ENCODE data around the gene MARK3. TPM values are rescaled to one million over a fixed set of nuclear protein-coding genes. Genes with fewer than 3 reads are reported as not detected.

MARK3 gene
- total RNA-seq, 1 experiment from 2014 or later = 72.5 TPM

GRCh38 chr14:103348154-103348553 is 37.1 kb upstream of the MARK3 start:
- ATAC-seq = no peak
- POLR2A ChIA-PET = no interaction called here

More at GRCh38 chr14:103348154-103348553, 37.1 kb upstream of the MARK3 start:
- H3K4me2 ChIP-seq (ENCODE audit: low read length) = no peak overlapping the region
- no peak for TF ChIP-seq EZH2 (IDR thresholded peaks at IDR 0.05)
- TF ChIP-seq SP1 (IDR thresholded peaks at IDR 0.05; ENCODE audit: low read depth) = no peak
- TF ChIP-seq JUND (IDR thresholded peaks at IDR 0.05) = no peak
- TF ChIP-seq FOSL1 (IDR thresholded peaks at IDR 0.05; ENCODE audit: low read depth) = no peak
- no peak for TF ChIP-seq CTCF (IDR thresholded peaks at IDR 0.05 in 2 of 3, conservative IDR thresholded peaks at IDR 0.05 in 1 of 3; ENCODE audit: borderline replicate concordance in 1 of 3, insufficient read depth in 1 of 3, low read depth in 2 of 3, low read length in 2 of 3)
- TF ChIP-seq, protein P1, sequence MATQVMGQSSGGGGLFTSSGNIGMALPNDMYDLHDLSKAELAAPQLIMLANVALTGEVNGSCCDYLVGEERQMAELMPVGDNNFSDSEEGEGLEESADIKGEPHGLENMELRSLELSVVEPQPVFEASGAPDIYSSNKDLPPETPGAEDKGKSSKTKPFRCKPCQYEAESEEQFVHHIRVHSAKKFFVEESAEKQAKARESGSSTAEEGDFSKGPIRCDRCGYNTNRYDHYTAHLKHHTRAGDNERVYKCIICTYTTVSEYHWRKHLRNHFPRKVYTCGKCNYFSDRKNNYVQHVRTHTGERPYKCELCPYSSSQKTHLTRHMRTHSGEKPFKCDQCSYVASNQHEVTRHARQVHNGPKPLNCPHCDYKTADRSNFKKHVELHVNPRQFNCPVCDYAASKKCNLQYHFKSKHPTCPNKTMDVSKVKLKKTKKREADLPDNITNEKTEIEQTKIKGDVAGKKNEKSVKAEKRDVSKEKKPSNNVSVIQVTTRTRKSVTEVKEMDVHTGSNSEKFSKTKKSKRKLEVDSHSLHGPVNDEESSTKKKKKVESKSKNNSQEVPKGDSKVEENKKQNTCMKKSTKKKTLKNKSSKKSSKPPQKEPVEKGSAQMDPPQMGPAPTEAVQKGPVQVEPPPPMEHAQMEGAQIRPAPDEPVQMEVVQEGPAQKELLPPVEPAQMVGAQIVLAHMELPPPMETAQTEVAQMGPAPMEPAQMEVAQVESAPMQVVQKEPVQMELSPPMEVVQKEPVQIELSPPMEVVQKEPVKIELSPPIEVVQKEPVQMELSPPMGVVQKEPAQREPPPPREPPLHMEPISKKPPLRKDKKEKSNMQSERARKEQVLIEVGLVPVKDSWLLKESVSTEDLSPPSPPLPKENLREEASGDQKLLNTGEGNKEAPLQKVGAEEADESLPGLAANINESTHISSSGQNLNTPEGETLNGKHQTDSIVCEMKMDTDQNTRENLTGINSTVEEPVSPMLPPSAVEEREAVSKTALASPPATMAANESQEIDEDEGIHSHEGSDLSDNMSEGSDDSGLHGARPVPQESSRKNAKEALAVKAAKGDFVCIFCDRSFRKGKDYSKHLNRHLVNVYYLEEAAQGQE (IDR thresholded peaks at IDR 0.05; ENCODE audit: low read depth) = no peak
- no peak for TF ChIP-seq RAD21 (IDR thresholded peaks at IDR 0.05; ENCODE audit: low read depth)
- TF ChIP-seq EZH2phosphoT487 (IDR thresholded peaks at IDR 0.05; ENCODE audit: borderline replicate concordance) = no peak
- TF ChIP-seq, protein P2, sequence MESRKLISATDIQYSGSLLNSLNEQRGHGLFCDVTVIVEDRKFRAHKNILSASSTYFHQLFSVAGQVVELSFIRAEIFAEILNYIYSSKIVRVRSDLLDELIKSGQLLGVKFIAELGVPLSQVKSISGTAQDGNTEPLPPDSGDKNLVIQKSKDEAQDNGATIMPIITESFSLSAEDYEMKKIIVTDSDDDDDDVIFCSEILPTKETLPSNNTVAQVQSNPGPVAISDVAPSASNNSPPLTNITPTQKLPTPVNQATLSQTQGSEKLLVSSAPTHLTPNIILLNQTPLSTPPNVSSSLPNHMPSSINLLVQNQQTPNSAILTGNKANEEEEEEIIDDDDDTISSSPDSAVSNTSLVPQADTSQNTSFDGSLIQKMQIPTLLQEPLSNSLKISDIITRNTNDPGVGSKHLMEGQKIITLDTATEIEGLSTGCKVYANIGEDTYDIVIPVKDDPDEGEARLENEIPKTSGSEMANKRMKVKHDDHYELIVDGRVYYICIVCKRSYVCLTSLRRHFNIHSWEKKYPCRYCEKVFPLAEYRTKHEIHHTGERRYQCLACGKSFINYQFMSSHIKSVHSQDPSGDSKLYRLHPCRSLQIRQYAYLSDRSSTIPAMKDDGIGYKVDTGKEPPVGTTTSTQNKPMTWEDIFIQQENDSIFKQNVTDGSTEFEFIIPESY (IDR thresholded peaks at IDR 0.05; ENCODE audit: extremely low read depth, insufficient replicate concordance, low read length) = no peak
- TF ChIP-seq ZNF274 (IDR thresholded peaks at IDR 0.05; ENCODE audit: low read depth, low read length) = no peak
- no peak for TF ChIP-seq YY1 (IDR thresholded peaks at IDR 0.05; ENCODE audit: extremely low read depth, insufficient replicate concordance, low read depth, low read length)
- no peak for TF ChIP-seq ELF1 (IDR thresholded peaks at IDR 0.05; ENCODE audit: borderline replicate concordance, low read depth)
- no peak for TF ChIP-seq SIN3A (IDR thresholded peaks at IDR 0.05; ENCODE audit: low read depth)
- TF ChIP-seq EGR1 (IDR thresholded peaks at IDR 0.05; ENCODE audit: low read depth) = no peak
- TF ChIP-seq, protein P3, sequence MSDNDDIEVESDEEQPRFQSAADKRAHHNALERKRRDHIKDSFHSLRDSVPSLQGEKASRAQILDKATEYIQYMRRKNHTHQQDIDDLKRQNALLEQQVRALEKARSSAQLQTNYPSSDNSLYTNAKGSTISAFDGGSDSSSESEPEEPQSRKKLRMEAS (IDR thresholded peaks at IDR 0.05) = no peak
- TF ChIP-seq CEBPB (IDR thresholded peaks at IDR 0.05; ENCODE audit: low read depth) = no peak
- no peak for TF ChIP-seq POLR2AphosphoS5 (IDR thresholded peaks at IDR 0.05; ENCODE audit: low read depth, low read length)
- no peak for TF ChIP-seq ATF3 (IDR thresholded peaks at IDR 0.05)
- no peak for TF ChIP-seq POLR2A (IDR thresholded peaks at IDR 0.05; ENCODE audit: borderline replicate concordance, extremely low read depth, insufficient read depth, insufficient read length)
- peaks cover 6 to 14% of the 10 kb centered on the region in 2 experiments for H3K36me3 ChIP-seq (ENCODE audit: control insufficient read depth in 1 of 2, insufficient read depth in 2 of 2, low read length in 2 of 2)
- H3K9me2 ChIP-seq (ENCODE audit: insufficient read depth) = no peaks in the 10 kb centered on the region
- no peak for DNase-seq (ENCODE audit: low read depth, low spot score)
- H4K20me1 ChIP-seq (ENCODE audit: insufficient read depth) = peaks cover 12% of the 10 kb centered on the region; the same call in 1 of the 2 replicates
- H3K9me3 ChIP-seq (ENCODE audit: control insufficient read depth in 1 of 2, insufficient read depth in 1 of 2, low read depth in 1 of 2, low read length in 2 of 2) = no peaks in the 10 kb centered on the region
- H2AFZ ChIP-seq (ENCODE audit: low read depth, low read length, poor library complexity, severe bottlenecking) = no peak overlapping the region
- H3K27ac ChIP-seq (ENCODE audit: low read depth, low read length) = no peak overlapping the region
- ChIA-PET CTCF (interaction anchor here (0.6 kb wide), 1 partner anchor 9 kb away, joined by 3 read pairs; no protein-coding TSS in a partner anchor), RAD21 (ENCODE audit: low non-redundant PET in 1 of 2, low total read pairs in 2 of 2, uncharacterized antibody in 2 of 2, unreplicated experiment in 2 of 2) (no interaction called here)
- no peaks in the 10 kb centered on the region for H3K27me3 ChIP-seq (ENCODE audit: insufficient read depth, low read length)
- intact Hi-C loops (cut with micrococcal nuclease) = no loop called here
- no peak overlapping the region for H3K9ac ChIP-seq (ENCODE audit: low read length)
- no peaks in the 10 kb centered on the region for H3K4me1 ChIP-seq (ENCODE audit: control insufficient read depth in 1 of 2, insufficient read depth in 2 of 2, low read length in 2 of 2)
- no peaks in the 10 kb centered on the region for H3K79me2 ChIP-seq (ENCODE audit: insufficient read depth, low read length)
- no TSS peak for BruUV-seq (replicated peaks)
- no peak overlapping the region for H3K4me3 ChIP-seq (replicated peaks in 1 of 2; ENCODE audit: low read depth in 1 of 2, low read length in 2 of 2)
